Hematopoietic multipotent progenitor cell treated with erythropoietin and hydrocortisone succinate and interleukin-3 and kit ligand, for 8 days (in vitro differentiated cells): Measurements from ENCODE around the gene TOB2.
A peak's percentile ranks its signal among the peaks of the same experiment; 100 is the strongest.

Experiments
- DNase-seq: peaks from one replicate; pipeline ENCODE4 v3.0.0-alpha.2; 2015

Gene TOB2, protein sequence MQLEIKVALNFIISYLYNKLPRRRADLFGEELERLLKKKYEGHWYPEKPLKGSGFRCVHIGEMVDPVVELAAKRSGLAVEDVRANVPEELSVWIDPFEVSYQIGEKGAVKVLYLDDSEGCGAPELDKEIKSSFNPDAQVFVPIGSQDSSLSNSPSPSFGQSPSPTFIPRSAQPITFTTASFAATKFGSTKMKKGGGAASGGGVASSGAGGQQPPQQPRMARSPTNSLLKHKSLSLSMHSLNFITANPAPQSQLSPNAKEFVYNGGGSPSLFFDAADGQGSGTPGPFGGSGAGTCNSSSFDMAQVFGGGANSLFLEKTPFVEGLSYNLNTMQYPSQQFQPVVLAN

GRCh38 chr22:41446639-41447434 lies at the start of gene TOB2:
Gene TOB2, minus strand, starts transcription at chr22:41446801. Its CDS starts 9,456 bp downstream, at chr22:41437345.
- peak; percentile 95 for DNase-seq

GRCh38 chr22:41491374-41492100 lies 44.9 kb upstream of the TOB2 start:
- DNase-seq, result no peak

DNA sequence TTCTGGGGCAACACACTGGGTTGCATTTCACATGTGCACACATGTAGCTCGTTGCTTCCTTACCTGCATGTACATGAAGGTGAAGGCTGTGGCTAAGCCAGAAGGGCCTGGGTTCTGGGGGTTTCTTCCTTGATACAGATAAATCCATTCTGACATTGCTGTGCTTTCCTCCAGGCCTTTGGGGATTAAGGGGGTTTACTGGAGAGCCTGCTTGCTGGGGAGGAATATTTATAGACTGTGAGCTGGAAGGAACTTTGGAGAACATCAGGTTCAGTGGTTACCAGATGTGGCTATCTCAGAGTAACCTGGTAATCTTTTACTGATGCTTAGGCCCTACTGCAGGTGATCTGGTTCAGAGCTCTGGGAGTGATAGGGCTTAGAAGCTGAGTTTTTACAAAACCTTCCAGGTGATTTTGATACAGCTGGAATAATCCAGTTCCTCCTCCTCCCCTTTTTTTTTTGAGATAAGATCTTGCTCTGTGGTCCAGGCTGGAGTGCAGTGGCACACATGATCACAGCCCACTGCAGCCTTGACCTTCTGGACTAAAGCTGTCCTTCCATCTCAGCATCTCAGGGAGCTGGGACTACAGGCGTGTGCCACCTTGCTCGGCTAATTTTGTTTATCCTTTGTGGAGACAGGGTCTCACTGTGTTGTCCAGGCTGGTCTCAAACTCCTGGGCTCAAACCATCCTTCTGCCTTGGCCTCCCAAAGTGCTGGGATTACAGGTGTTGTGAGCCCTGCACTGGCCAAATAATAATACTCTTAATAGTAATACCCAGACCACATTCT lies 42.2 kb upstream of the TOB2 start:
- DNase-seq, result no peak

DNA sequence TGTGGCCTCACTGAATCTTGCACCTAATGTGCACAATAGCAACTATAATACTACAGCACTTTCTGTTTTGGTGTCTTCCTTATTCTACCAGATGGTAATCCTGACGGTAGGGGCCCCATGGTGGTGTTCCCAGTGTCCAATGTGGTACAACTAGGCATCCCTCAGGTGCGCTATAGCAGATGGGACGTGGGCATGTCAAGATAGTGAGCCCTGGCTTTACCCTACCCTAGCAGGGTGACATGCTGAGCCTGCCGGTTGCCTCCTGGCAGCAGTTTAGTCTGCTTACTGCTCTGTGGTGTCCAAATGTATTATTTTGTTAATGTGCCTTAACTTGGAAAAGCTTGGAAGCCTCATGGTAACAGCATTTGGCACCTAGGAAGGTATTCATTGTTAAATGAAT lies 41.5 kb upstream of the TOB2 start:
- DNase-seq, result peak; percentile 11

- no peak for DNase-seq
Measured at GRCh38 chr22:41487037-41487935, 40.7 kb upstream of the TOB2 start.

DNA sequence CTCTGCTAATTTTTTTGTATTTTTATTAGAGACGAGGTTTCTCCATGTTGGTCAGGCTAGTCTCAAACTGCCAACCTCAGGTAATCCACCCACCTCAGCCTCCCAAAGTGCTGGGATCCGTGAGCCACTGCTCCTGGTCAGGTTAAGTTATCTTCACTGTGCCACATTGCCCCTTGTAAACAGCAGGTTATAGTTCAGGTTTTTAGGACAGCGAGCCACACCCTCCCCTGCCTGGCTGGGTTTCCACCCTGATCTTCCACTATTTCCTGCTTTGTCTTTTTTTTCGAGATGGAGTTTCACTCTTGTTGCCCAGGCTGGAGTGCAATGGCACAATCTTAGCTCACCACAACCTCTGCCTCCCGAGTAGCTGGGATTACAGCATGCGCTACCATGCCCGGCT lies 38.4 kb upstream of the TOB2 start:
- DNase-seq, result no peak

GRCh38 chr22:41482319-41482935 lies 35.8 kb upstream of the TOB2 start:
- DNase-seq, result no peak

DNA sequence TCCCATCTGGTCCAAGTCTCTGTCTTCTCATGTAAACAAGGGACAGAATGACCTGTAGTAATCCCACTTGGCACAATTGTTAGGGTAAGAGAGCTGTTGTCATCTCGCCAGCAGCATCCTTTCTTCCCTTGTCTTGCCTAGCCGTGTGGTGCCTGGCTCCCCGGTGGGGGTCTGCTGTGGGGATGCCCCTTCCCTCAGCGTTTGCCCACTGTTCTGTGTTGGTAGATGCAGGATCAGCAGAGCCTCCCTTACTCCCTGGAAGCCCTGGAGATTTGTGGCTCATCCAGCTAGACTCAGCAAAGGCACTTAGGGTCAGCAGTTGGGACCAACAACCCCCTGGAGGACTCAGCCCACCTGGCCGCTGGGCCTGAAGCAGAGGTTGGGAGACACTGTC lies 35.3 kb upstream of the TOB2 start:
- no peak for DNase-seq

GRCh38 chr22:41481131-41481830 lies 34.7 kb upstream of the TOB2 start:
- DNase-seq, result no peak

- no peak for DNase-seq
Measured at GRCh38 chr22:41480397-41480735, 33.8 kb upstream of the TOB2 start.

- DNase-seq, result no peak
Measured at GRCh38 chr22:41479671-41480396, 33.2 kb upstream of the TOB2 start.

DNA sequence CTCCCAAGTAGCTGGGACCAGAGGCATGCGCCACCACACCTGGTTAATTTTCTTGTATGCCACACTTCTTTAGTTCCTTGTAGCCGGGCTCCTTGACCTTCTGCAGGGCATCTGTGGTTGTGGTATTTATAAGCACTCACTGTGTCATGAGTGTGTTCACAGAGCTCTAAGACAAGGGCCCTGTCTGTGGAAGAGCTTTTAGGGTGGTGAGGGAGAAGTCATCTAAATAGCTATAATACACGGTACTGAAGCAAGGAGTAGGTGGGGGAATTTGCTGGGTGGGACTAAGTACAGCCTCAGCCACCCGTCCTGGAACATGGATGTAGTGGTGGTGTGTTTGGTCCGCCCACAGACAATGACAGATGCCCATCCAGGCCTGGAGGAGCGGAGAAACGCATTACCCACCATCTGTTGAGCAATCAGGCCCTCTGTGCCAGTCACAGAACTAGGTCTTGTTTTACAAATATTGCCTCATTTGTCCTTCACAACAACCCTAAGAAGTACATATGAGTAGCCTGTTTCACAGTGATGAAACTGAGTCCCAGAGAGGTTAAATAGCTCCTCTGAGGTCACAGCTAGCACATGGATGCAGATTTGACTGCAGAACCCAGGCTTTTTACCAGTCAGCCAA lies 32.4 kb upstream of the TOB2 start:
- no peak for DNase-seq

- no peak for DNase-seq
Measured at GRCh38 chr22:41478473-41478872, 31.9 kb upstream of the TOB2 start.

- no peak for DNase-seq
Measured at GRCh38 chr22:41474872-41475451, 28.4 kb upstream of the TOB2 start.

- DNase-seq, result no peak
Measured at GRCh38 chr22:41471568-41471967, 25.0 kb upstream of the TOB2 start.

GRCh38 chr22:41470886-41471285 lies 24.3 kb upstream of the TOB2 start:
- DNase-seq, result no peak

GRCh38 chr22:41469218-41469851 lies 22.7 kb upstream of the TOB2 start:
- peak; percentile 64 for DNase-seq

DNA sequence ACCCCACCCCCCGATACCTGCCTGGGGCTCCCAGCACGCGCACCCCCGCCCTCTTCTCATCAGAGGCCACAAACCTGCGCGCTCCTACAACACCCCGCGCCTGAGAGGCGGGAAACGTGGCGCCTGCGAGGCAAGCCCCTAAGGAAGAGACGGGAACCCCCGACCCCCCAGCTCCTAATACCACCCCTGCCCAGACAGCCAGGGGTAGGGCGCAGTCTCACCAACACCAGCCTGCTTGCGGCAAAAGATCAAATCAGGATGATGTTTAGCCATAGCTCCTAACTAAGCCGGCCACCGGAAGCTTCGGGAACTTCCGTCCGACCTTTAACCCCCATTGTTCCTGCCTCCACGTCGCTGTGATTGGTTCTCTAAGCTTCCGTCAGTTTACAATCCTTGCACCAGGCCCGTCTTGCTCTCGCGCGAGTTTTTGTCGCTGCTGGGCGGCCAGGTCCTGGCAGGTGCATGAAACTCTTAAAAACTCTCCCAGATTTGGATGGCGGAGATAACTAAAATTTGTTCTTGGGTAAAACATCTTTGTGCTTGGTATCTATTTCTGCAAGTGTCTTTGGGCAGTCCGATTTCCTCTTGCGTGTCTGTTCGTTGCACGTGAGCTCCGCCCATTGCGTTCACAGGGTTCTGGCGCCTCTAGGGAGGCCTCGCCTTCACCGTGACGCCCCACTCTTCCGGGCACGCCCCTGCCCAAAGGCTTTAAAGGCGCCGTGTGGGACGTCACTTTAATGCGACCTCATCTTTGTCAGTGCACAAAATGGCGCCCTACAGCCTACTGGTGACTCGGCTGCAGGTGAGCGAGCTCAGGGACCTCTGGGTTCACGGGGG lies 22.0 kb upstream of the TOB2 start, which contains the start of the genes ACO2 and PHF5A:
TSS of gene ACO2 (plus strand) at position 737 of the 837 bp plus-strand sequence. CDS start at position 767, 30 bp downstream.
TSS of gene PHF5A (minus strand) at position 312 of the 837 bp plus-strand sequence. CDS start at position 273, 39 bp downstream.
- DNase-seq, result peak; percentile 98
